NCI-H2227 (cell line): ENCODE data around the gene BORCS5.
A peak's percentile ranks its signal among the peaks of the same experiment; 100 is the strongest.
"Not testable (repeated sequence)": the region's sequence is repeated elsewhere in the genome, so short reads cannot be mapped to it uniquely, and the experiment has no call there.

Source experiments
- DNase-seq: peaks from one replicate; lab custom pipeline; 2025; ENCODE audit not compliant: unreplicated experiment; lab: John Stamatoyannopoulos, UW

BORCS5 gene

DNA sequence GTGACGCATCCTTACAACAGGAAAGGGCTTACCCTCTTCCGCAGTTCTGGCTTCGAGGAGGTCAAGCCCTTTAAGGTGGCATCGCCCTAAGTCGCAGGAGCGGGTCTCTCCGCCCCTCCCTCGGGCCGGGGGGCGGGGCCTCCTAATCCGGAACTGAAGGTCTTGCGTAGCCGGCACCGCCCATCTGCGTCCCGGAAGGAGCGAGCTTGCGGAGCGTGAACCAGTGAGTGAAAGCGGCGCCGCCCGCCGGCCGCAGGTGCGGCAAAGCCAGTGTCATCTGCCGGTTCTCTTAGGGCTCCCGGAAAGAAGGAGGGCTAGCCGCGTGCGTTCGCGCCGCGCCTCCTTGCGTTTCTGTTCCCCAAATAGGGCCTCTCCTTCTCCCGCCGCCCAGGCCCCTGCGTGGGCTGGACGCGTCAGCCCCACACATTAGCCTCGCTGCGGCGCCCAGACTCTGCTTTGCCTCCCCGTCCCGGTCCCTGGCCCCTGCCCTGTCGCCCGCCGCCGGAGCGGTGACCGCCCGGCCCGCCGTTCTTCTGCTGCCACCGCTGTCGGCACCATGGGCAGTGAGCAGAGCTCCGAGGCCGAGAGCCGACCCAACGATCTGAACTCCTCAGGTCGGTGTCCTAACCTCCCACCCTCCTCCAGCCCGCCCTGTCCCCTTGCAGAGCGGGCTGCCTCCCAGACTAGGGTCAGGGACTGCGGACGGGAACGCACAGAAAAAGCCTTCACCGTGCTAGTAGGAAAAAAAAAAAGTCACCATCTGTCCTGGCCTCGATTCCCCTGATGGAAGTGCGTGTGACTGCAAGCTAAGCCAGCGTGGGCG is at the start of gene BORCS5:
TSS of gene BORCS5 (plus strand) at position 183 of the 823 bp plus-strand sequence. CDS start at position 557, 374 bp downstream.
- peak; percentile 95 for DNase-seq

GRCh38 chr12:12310695-12311094 is 46.2 kb upstream of the BORCS5 start:
- DNase-seq, result not testable (repeated sequence)

- no peak for DNase-seq
These were observed 41.0 kb upstream of the BORCS5 start for GRCh38 chr12:12315838-12316237.

DNA sequence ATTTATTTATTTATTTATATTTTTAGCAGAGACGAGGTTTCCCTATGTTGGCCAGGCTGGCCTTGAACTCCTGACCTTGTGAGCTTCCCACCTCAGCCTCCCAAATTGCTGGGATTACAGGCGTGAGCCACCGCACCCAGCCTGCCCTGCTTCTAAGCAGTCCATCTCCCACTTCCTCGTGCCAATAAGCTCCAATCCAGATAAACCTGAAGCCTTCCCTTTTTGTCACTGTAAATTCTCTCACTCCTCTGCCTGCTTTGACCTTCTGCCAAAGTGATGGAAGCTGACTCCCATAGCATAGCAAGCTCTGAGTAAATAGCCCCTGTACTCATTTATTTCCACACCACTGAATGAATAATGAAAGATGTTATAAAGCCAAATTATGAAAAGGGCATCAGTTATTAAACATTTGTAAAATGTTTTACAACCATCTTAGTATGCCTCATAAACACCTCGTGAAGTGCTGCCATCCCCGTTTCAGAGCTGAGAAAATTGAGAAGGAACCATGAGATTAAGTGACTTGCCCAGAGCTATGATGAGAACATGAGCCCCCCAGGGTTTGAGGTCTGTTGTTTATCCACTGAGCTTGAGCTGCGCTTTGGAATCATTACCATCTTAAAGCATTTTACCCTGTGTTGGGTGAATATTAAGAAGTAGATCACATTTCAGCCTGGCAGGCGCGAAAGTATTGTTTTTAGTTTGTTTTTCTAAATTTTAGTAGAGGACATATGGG is 37.3 kb upstream of the BORCS5 start:
- DNase-seq, result no peak

DNA sequence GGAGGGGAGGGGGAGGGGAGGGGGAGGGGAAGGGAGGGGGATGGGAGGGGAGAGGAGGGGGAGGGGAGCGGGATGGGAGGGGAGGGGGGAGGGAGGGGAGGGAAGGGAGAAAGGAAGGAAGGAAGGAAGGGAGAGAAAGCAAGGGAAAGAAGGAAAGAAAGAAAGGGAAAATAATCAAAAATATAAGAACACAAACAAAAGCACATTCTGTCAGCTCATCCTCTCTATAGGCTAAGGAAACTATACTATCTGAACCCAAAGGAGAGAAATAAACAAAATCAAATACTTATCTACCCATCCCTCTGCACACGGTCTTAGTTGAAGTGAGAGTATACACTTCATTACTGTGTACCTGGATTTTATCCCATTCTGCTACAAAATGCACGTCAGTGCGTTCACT is 33.8 kb upstream of the BORCS5 start:
- DNase-seq, result no peak

GRCh38 chr12:12323591-12323990 is 33.3 kb upstream of the BORCS5 start:
- DNase-seq, result no peak

- DNase-seq, result no peak
These were observed 30.6 kb upstream of the BORCS5 start for GRCh38 chr12:12326262-12326661.

DNA sequence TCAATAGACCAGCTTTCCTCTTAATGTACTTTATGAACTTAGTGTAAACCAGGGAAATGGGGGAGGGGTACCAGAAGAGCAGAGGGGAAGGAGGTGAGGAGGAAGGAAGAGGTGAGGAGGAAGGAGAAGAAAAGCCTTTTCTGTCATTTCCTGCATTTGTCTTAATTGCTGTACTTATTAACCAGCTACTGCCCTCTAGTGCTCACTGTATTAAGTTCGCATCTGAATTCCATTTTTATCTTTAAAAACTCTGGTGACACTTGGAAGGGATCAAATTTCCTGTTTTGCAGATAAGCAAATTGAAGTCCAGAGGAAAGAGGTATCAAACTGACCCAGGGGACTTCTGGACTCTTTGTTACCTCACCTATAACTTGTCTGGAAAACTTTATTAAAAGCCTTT is 29.1 kb upstream of the BORCS5 start:
- peak; percentile 53 for DNase-seq

DNA sequence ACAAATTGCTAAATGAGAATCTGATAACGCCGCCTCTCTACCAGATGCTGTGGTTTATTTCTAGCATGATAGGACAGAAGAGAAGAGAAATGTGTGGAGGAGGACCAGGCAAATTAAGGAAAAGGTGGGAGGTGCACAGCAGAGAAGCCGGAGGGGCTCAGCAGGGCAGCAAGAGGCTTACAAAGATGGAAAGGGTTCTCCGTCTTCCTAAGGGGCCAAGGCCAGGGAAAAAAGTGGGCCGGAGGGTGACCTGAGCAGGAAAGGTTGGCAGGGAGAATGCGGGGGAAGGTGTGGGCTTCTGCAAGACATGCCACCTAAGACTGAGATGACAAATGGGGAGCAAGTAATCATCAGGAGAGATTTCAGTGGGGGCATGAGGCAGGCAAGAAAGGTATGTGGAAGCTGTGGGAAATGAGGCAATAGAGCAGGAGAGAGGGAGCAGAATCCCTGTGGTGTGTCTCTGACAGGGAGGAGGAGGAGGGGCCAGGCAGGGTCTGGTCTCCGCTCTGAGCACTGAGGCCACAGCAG is 25.6 kb upstream of the BORCS5 start:
- DNase-seq, result no peak

GRCh38 chr12:12331896-12332295 is 25.0 kb upstream of the BORCS5 start:
- DNase-seq, result no peak

GRCh38 chr12:12333407-12334366 is 23.2 kb upstream of the BORCS5 start:
- DNase-seq, result no peak

DNA sequence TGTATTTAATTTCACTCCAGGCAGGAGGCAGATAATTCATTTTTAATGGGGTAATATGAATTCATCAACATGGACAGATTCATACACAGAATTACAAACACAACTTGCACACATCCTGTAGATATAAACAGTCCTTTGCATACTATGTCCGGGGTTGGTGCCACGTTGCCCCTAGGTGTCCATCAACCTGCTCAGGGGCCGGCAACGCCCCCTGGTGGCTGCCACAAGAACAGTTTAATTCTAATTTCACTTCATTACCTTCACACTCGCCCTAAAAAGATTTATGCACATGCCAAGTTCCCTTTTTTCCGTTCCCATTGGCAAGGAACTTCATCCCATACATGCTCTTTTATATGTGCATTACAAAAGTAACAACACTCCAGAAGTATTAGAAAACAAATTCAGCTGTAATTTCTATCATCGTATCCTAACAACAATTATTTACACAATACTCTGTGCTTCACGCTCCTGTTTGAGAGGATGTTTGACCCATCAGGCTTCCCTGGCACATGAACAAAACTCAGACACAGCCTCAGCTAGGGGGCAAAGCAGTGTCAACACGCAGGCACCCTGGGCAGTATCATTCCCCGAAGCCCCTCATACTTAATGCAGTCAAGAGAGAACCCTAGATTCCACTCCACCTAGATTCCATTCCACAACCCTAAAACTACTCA is 22.4 kb upstream of the BORCS5 start:
- peak; percentile 27 for DNase-seq

DNA sequence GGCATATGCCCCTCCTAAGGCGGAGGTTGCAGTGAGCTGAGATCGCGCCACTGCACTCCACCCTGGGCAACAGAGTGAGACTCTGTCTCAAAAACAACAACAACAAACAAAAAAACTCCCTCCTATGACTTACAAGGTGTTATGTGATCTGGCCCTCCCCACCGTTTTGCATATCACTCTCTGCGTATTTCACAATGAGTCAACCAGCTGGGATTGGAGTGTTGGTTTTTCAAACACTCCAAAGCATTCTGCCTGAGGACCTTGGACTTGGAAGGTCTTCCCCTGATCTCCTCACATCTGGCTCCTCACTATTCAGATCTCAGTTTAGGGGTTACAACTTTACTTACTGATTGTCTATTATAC is 20.8 kb upstream of the BORCS5 start:
- no peak for DNase-seq

- DNase-seq, result no peak
These were observed 20.4 kb upstream of the BORCS5 start for GRCh38 chr12:12336511-12336910.

GRCh38 chr12:12338527-12339168 is 18.2 kb upstream of the BORCS5 start:
- DNase-seq, result no peak

DNA sequence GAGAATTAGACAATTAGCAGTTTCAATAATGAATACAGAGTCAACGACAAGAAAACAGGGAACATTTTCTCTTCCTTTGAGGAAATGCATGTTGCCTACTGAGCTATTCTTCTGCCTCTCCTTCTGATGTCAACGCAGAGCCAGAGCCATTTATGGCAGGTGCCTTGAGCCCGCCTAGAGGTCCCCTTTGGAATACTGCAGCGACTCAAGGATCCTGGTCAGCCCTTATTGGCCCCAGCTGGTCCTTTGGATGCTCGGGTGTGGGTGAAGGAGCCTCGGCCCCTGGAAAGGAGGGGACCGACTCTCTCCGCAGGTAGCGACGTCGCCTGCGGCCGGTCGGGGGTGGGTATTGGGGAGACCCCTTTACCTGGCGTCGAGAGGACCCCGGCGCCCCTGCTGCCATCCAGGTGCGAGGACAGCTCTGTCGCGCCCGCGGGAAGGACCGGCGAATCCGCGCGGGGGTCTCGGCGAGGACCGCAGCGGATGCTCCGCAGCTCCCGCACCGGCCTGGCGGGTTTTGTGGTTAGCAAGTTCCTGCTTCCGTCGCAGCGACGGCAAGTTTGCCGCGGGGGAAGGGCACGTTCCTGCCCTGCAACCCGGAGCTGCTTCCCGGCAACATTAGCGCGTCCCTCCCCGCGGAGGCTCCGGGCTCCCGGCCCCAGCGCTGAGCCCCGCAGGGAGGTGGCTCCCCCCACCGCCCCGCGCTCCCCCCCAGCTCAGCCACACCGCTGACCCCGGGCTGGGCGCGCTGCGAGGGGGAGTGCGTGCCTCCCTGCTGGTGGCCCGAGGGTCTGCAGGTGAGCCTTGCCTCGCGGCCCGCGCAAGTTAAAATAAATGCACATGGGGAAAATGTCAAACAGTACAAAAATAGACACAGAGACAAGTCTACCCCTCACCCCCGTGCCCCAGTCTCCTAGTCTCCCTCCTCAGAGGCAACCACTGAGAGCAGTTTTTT is 6.9 kb upstream of the BORCS5 start, which contains the start of gene MANSC1:
TSS of gene MANSC1 (minus strand) at position 532 of the 955 bp plus-strand sequence. CDS start 6,928 bp downstream, outside the sequence.
- DNase-seq, result peak; percentile 74

GRCh38 chr12:12350868-12351463 is 5.9 kb upstream of the BORCS5 start:
- DNase-seq, result no peak

DNA sequence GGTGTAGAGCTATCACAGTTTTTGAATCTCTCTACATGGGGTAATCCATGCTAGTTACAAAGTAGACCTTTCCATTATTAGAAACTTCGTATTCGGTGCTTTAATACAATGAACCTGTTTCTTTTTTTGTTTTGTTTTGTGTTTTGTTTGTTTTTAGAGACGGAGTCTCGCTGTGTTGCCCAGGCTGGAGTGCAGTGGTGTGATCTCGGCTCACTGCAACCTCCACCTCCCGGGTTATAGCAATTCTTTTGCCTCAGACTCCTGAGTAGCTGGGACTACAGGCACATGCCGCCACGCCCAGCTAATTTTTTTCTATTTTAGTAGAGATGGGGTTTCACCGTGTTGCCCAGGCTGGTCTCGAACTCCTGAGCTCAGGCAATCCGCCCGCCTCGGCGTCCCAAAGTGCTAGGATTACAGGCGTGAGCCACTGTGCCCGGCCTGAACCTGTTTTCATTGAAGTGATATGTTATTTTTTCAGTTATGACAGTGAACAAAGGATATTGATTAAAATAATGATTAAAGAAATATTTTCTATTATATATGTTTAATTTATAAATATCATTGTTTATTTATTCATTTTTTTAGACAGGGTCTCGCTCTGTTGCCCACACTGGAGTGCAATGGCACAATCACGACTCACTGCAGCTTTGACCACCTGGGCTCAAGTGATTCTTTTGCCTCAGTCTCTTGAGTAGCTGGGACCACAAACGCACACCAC is 5.3 kb upstream of the BORCS5 start:
- not testable (repeated sequence) for DNase-seq
